HEK293 (cell line): ENCODE results near the gene SCN7A.

Experiments used
- CTCF ChIA-PET: fragments of 350-600 bp; formaldehyde crosslinking; extraction: SDS; loops from one replicate; lab custom pipeline; 2021; ENCODE audit warnings: antibody characterized with exemption; lab: Yijun Ruan, JAX
- POLR2A ChIA-PET: fragments of 300-600 bp; formaldehyde crosslinking; extraction: SDS; loops from one replicate; lab custom pipeline; 2020; ENCODE audit warnings: antibody characterized with exemption, inconsistent platforms; lab: Yijun Ruan, JAX
- H3K27ac ChIP-seq: fragments of 200-500 bp; sonication (Bioruptor generic); 2 replicates; pipeline ENCODE4 v1.5.1; 2014; ENCODE audit warnings: low read depth, low read length, control low read depth, inconsistent platforms; ENCODE audit errors: extremely low read depth
- H3K36me3 ChIP-seq, 2 experiments: fragments of 200-500 bp in 1 of 2; sonication (Bioruptor generic) in 1 of 2; 1 replicate in 1 of 2; 2 replicates in 1 of 2; pipeline ENCODE4 v1.5.1; 2014 to 2017; ENCODE audit warnings: inconsistent platforms in 2 of 2, low read length in 2 of 2; ENCODE audit not compliant: control insufficient read depth in 2 of 2, insufficient read depth in 1 of 2
- H3K4me1 ChIP-seq: fragments of 200-500 bp; sonication (Bioruptor generic); 2 replicates; pipeline ENCODE4 v1.5.1; 2014; ENCODE audit warnings: mild to moderate bottlenecking, low read length, inconsistent platforms; ENCODE audit not compliant: control insufficient read depth, insufficient read depth
- H3K4me3 ChIP-seq: 2 replicates; pipeline ENCODE4 v1.5.1; 2011; ENCODE audit warnings: low read depth, mild to moderate bottlenecking, control low read depth, low read length, moderate library complexity
- H3K9me3 ChIP-seq: fragments of 200-500 bp; sonication (Bioruptor generic); 2 replicates; pipeline ENCODE4 v1.5.1; 2014; ENCODE audit warnings: low read depth, low read length, inconsistent platforms; ENCODE audit not compliant: control insufficient read depth, insufficient read depth
- MZF1 ChIP-seq: fragments of 450-650 bp; formaldehyde crosslinking; IDR thresholded peaks from 2 replicates; pipeline ENCODE4 v1.5.1; 2017; ENCODE audit warnings: missing biosample characterization, missing genetic modification characterization, borderline replicate concordance
- ZFP69B ChIP-seq: fragments of 450-650 bp; formaldehyde crosslinking; IDR thresholded peaks from 2 replicates; pipeline ENCODE4 v1.5.1; 2016; ENCODE audit warnings: missing biosample characterization, missing genetic modification characterization
- ZNF391 ChIP-seq: fragments of 450-650 bp; formaldehyde crosslinking; IDR thresholded peaks from 2 replicates; pipeline ENCODE4 v1.5.1; 2016; ENCODE audit warnings: low read depth, missing biosample characterization, missing genetic modification characterization, borderline replicate concordance
- ZNF404 ChIP-seq: fragments of 450-650 bp; formaldehyde crosslinking; IDR thresholded peaks from 2 replicates; pipeline ENCODE4 v1.5.1; 2017; ENCODE audit warnings: missing biosample characterization, missing genetic modification characterization
- ZNF433 ChIP-seq: fragments of 450-650 bp; formaldehyde crosslinking; IDR thresholded peaks from 2 replicates; pipeline ENCODE4 v1.5.1; 2016; ENCODE audit warnings: missing biosample characterization, missing genetic modification characterization, low read depth
- ZNF513 ChIP-seq: fragments of 450-650 bp; IDR thresholded peaks from 2 replicates; pipeline ENCODE4 v1.5.1; 2018; ENCODE audit warnings: missing biosample characterization, missing genetic modification characterization
- ZNF600 ChIP-seq: fragments of 450-650 bp; formaldehyde crosslinking; IDR thresholded peaks from 2 replicates; pipeline ENCODE4 v1.5.1; 2016; ENCODE audit warnings: missing biosample characterization, missing genetic modification characterization
- ZNF626 ChIP-seq: fragments of 450-650 bp; sonication (Bioruptor Pico); formaldehyde crosslinking; IDR thresholded peaks from 2 replicates; pipeline ENCODE4 v1.5.1; 2018; ENCODE audit warnings: missing biosample characterization, missing genetic modification characterization, inconsistent platforms
- ZNF639 ChIP-seq: fragments of 450-650 bp; formaldehyde crosslinking; IDR thresholded peaks from 2 replicates; pipeline ENCODE4 v1.5.1; 2016; ENCODE audit warnings: missing biosample characterization, missing genetic modification characterization
- ZNF670 ChIP-seq: fragments of 450-650 bp; formaldehyde crosslinking; IDR thresholded peaks from 2 replicates; pipeline ENCODE4 v1.5.1; 2016; ENCODE audit warnings: missing biosample characterization, missing genetic modification characterization, low read depth
- ZNF747 ChIP-seq: fragments of 450-650 bp; formaldehyde crosslinking; IDR thresholded peaks from 2 replicates; pipeline ENCODE4 v1.5.1; 2016; ENCODE audit warnings: missing biosample characterization, missing genetic modification characterization
- ZNF792 ChIP-seq: fragments of 450-650 bp; formaldehyde crosslinking; IDR thresholded peaks from 2 replicates; pipeline ENCODE4 v1.5.1; 2016; ENCODE audit warnings: missing biosample characterization, missing genetic modification characterization
- TF ChIP-seq, protein P1 (sequence below): fragments of 450-650 bp; formaldehyde crosslinking; IDR thresholded peaks from 2 replicates; pipeline ENCODE4 v1.5.1; 2016; ENCODE audit warnings: missing biosample characterization, missing genetic modification characterization
- TF ChIP-seq, protein P2 (sequence below): fragments of 450-650 bp; formaldehyde crosslinking; IDR thresholded peaks from 2 replicates; pipeline ENCODE4 v1.5.1; 2017; ENCODE audit warnings: missing biosample characterization, missing genetic modification characterization
- TF ChIP-seq, protein P3 (sequence below): fragments of 450-650 bp; IDR thresholded peaks from 2 replicates; pipeline ENCODE4 v1.5.1; 2018; ENCODE audit warnings: missing biosample characterization, mild to moderate bottlenecking, missing genetic modification characterization

Gene SCN7A

GRCh38 chr2:166393008-166393407, 101.0 kb downstream of the SCN7A start (continued):
- TF ChIP-seq ZFP69B: no peak
- no peak for TF ChIP-seq ZNF404 (tag by site-specific recombination)
- TF ChIP-seq, protein P1, sequence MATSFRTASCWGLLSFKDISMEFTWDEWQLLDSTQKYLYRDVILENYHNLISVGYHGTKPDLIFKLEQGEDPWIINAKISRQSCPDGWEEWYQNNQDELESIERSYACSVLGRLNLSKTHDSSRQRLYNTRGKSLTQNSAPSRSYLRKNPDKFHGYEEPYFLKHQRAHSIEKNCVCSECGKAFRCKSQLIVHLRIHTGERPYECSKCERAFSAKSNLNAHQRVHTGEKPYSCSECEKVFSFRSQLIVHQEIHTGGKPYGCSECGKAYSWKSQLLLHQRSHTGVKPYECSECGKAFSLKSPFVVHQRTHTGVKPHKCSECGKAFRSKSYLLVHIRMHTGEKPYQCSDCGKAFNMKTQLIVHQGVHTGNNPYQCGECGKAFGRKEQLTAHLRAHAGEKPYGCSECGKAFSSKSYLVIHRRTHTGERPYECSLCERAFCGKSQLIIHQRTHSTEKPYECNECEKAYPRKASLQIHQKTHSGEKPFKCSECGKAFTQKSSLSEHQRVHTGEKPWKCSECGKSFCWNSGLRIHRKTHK (tag by site-specific recombination): no peak
- TF ChIP-seq ZNF670: no peak
- no peak for TF ChIP-seq ZNF747 (tag by site-specific recombination)
- no peak for TF ChIP-seq ZNF391 (tag by site-specific recombination)
- no peak for TF ChIP-seq ZNF600 (tag by site-specific recombination)

- H3K4me3 ChIP-seq: no peak overlapping the region
- no peaks in the 10 kb centered on the region for H3K9me3 ChIP-seq
- H3K36me3 ChIP-seq: no peaks in the 10 kb centered on the region
- no peak overlapping the region for H3K27ac ChIP-seq
- H3K4me1 ChIP-seq: no peaks in the 10 kb centered on the region
- CTCF ChIA-PET: interaction anchor here (0.6 to 1.4 kb wide), 2 partner anchors 27 to 30 kb away, joined by 4 to 7 read pairs; no protein-coding TSS in a partner anchor
- POLR2A ChIA-PET: no interaction called here
- TF ChIP-seq ZNF513 (tag by site-specific recombination) (no peak), ZNF626 (tag by site-specific recombination) (no peak), ZNF433 (no peak), ZNF792 (tag by site-specific recombination) (no peak), ZNF670 (no peak), MZF1 (tag by site-specific recombination) (no peak), ZNF639 (tag by site-specific recombination) (no peak)
- TF ChIP-seq, protein P2, sequence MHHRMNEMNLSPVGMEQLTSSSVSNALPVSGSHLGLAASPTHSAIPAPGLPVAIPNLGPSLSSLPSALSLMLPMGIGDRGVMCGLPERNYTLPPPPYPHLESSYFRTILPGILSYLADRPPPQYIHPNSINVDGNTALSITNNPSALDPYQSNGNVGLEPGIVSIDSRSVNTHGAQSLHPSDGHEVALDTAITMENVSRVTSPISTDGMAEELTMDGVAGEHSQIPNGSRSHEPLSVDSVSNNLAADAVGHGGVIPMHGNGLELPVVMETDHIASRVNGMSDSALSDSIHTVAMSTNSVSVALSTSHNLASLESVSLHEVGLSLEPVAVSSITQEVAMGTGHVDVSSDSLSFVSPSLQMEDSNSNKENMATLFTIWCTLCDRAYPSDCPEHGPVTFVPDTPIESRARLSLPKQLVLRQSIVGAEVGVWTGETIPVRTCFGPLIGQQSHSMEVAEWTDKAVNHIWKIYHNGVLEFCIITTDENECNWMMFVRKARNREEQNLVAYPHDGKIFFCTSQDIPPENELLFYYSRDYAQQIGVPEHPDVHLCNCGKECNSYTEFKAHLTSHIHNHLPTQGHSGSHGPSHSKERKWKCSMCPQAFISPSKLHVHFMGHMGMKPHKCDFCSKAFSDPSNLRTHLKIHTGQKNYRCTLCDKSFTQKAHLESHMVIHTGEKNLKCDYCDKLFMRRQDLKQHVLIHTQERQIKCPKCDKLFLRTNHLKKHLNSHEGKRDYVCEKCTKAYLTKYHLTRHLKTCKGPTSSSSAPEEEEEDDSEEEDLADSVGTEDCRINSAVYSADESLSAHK (tag by site-specific recombination): no peak
- TF ChIP-seq, protein P3, sequence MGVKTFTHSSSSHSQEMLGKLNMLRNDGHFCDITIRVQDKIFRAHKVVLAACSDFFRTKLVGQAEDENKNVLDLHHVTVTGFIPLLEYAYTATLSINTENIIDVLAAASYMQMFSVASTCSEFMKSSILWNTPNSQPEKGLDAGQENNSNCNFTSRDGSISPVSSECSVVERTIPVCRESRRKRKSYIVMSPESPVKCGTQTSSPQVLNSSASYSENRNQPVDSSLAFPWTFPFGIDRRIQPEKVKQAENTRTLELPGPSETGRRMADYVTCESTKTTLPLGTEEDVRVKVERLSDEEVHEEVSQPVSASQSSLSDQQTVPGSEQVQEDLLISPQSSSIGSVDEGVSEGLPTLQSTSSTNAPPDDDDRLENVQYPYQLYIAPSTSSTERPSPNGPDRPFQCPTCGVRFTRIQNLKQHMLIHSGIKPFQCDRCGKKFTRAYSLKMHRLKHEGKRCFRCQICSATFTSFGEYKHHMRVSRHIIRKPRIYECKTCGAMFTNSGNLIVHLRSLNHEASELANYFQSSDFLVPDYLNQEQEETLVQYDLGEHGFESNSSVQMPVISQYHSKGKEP: no peak
Observed at GRCh38 chr2:166388481-166389070, 105.5 kb downstream of the SCN7A start.
